GM18868 (cell line): Measurements from ENCODE around the gene BMPR1B.
"Not testable (repeated sequence)": the region's sequence is repeated elsewhere in the genome, so short reads cannot be mapped to it uniquely, and the experiment has no call there.

Experiments used
- ATAC-seq: cut with Tn5 transposase; IDR thresholded peaks from one replicate; pipeline ENCODE4 v1.9.1; 2021; ENCODE audit warnings: mild to moderate bottlenecking, moderate library complexity; ENCODE audit not compliant: unreplicated experiment

The BMPR1B gene

GRCh38 chr4:94831607-94832006, 73.9 kb downstream of the BMPR1B start:
- no peak for ATAC-seq

- not testable (repeated sequence) for ATAC-seq
Observed at GRCh38 chr4:94832329-94832728, 74.6 kb downstream of the BMPR1B start.

- ATAC-seq, result no peak
Observed at GRCh38 chr4:94833394-94833793, 75.6 kb downstream of the BMPR1B start.

- no peak for ATAC-seq
Observed at GRCh38 chr4:94834501-94834900, 76.7 kb downstream of the BMPR1B start.

- ATAC-seq, result not testable (repeated sequence)
Observed at GRCh38 chr4:94841166-94841863, 83.6 kb downstream of the BMPR1B start.

- no peak for ATAC-seq
Observed at GRCh38 chr4:94841864-94842221, 84.1 kb downstream of the BMPR1B start.

- ATAC-seq, result no peak
Observed at GRCh38 chr4:94843216-94843615, 85.5 kb downstream of the BMPR1B start.

GRCh38 chr4:94848326-94848725, 90.6 kb downstream of the BMPR1B start:
- no peak for ATAC-seq

- no peak for ATAC-seq
Observed at GRCh38 chr4:94849901-94850300, 92.1 kb downstream of the BMPR1B start.

GRCh38 chr4:94852616-94853015, 94.9 kb downstream of the BMPR1B start:
- no peak for ATAC-seq

GRCh38 chr4:94856030-94856429, 98.3 kb downstream of the BMPR1B start:
- no peak for ATAC-seq

GRCh38 chr4:94870146-94870545, 112.4 kb downstream of the BMPR1B start:
- no peak for ATAC-seq

GRCh38 chr4:94871644-94872305, 114.0 kb downstream of the BMPR1B start:
- no peak for ATAC-seq

GRCh38 chr4:94877973-94878372, 120.2 kb downstream of the BMPR1B start:
- no peak for ATAC-seq

- ATAC-seq, result no peak
Observed at GRCh38 chr4:94880956-94881355, 123.2 kb downstream of the BMPR1B start.

- no peak for ATAC-seq
Observed at GRCh38 chr4:94882756-94883155, 125.0 kb downstream of the BMPR1B start.

- no peak for ATAC-seq
Observed at GRCh38 chr4:94887027-94887426, 129.3 kb downstream of the BMPR1B start.

GRCh38 chr4:94889523-94889922, 131.8 kb downstream of the BMPR1B start:
- ATAC-seq, result no peak

GRCh38 chr4:94889946-94890345, 132.2 kb downstream of the BMPR1B start:
- no peak for ATAC-seq

GRCh38 chr4:94890579-94890978, 132.8 kb downstream of the BMPR1B start:
- no peak for ATAC-seq

GRCh38 chr4:94892051-94892450, 134.3 kb downstream of the BMPR1B start:
- no peak for ATAC-seq

GRCh38 chr4:94895081-94895480, 137.3 kb downstream of the BMPR1B start:
- no peak for ATAC-seq

GRCh38 chr4:94897023-94897422, 139.3 kb downstream of the BMPR1B start:
- no peak for ATAC-seq
